ENCODE results near the gene TTC34.
A peak's percentile ranks its signal among the peaks of the same experiment; 100 is the strongest.

Gene TTC34

GRCh38 chr1:2611621-2612437 lies 189.7 kb downstream of the TTC34 start:
- peaks cover 6% of the 10 kb centered on the region; the same call in 1 of the 2 replicates for H3K27me3 ChIP-seq (ENCODE audit: insufficient read depth, low read length)
- H3K9ac ChIP-seq (ENCODE audit: low read depth, low read length): no peak overlapping the region
- no peak overlapping the region for H3K4me3 ChIP-seq (ENCODE audit: low read length)
- H3K4me1 ChIP-seq (ENCODE audit: insufficient read depth, low read length): no peaks in the 10 kb centered on the region; the same call in 1 of the 2 replicates
- no peaks in the 10 kb centered on the region; the same call in none of the 2 replicates for H3K9me3 ChIP-seq (ENCODE audit: insufficient read depth, low read depth, low read length)
- no peak overlapping the region for H3K27ac ChIP-seq (ENCODE audit: low read length)
- no peaks in the 10 kb centered on the region for H3K36me3 ChIP-seq (ENCODE audit: insufficient read depth, low read depth, low read length)

- Histone ChIP-seq H3K27ac (ENCODE audit: low read length) (no peak overlapping the region), H3K36me3 (ENCODE audit: insufficient read depth, low read depth, low read length) (no peaks in the 10 kb centered on the region), H3K4me1 (ENCODE audit: insufficient read depth, low read length) (no peaks in the 10 kb centered on the region; the same call in 1 of the 2 replicates), H3K9ac (ENCODE audit: low read depth, low read length) (no peak overlapping the region), H3K27me3 (ENCODE audit: insufficient read depth, low read length) (peaks cover 6% of the 10 kb centered on the region; the same call in 1 of the 2 replicates), H3K9me3 (ENCODE audit: insufficient read depth, low read depth, low read length) (no peaks in the 10 kb centered on the region; the same call in none of the 2 replicates), H3K4me3 (ENCODE audit: low read length) (peak overlapping the region; percentile 41; the same call in 1 of the 2 replicates)
Observed at GRCh38 chr1:2611031-2611501, 190.4 kb downstream of the TTC34 start.

DNA sequence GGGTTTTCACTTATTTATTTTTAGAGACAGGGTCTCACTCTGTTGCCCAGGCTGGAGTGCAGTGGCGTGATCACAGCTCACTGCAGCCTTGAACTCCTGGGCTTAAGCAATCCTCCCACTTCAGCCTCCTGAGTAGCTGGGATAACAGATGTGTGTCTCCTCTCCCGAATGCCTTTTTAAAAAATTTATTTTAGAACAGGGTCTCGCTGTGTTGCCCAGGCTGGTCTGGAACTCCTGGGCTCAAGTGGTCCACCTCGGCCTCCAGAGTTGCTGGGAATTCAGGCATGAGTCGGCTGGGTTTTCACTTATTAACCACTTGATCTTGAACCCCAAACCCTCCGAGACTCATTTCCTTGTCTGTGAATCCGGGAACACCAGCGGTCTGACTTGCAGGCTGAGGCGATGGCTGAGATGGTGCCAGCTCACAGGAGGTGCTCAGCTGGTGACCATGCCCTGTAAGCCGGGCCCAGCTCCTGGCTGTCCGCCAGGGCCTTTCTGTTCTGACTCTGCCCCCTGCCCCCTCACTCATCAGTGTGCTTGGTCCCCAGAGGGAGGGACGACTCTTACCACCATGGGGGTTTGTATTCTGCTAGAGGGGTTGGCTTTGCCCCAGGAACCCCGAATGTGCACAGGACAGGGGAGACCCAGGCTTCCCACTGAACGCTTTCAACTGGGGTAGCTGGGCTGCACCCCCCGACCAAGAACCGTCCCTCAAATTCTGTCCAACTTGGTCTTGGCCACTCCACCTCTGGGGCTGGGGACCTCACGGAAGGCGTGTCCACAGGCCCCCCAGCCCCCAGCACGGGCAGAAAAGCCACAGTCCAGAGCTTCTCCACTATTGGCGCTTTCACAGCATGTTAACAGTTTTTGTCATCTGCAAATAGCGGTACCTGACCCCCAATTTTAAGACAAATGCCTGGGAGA lies 191.2 kb downstream of the TTC34 start:
- no peaks in the 10 kb centered on the region; the same call in 1 of the 2 replicates for H3K4me1 ChIP-seq (ENCODE audit: insufficient read depth, low read length)
- no peaks in the 10 kb centered on the region; the same call in none of the 2 replicates for H3K9me3 ChIP-seq (ENCODE audit: insufficient read depth, low read depth, low read length)
- H3K4me3 ChIP-seq (ENCODE audit: low read length): peak overlapping the region; percentile 41; the same call in 1 of the 2 replicates
- peaks cover 6% of the 10 kb centered on the region; the same call in 1 of the 2 replicates for H3K27me3 ChIP-seq (ENCODE audit: insufficient read depth, low read length)
- H3K9ac ChIP-seq (ENCODE audit: low read depth, low read length): no peak overlapping the region
- no peaks in the 10 kb centered on the region for H3K36me3 ChIP-seq (ENCODE audit: insufficient read depth, low read depth, low read length)
- H3K27ac ChIP-seq (ENCODE audit: low read length): no peak overlapping the region

DNA sequence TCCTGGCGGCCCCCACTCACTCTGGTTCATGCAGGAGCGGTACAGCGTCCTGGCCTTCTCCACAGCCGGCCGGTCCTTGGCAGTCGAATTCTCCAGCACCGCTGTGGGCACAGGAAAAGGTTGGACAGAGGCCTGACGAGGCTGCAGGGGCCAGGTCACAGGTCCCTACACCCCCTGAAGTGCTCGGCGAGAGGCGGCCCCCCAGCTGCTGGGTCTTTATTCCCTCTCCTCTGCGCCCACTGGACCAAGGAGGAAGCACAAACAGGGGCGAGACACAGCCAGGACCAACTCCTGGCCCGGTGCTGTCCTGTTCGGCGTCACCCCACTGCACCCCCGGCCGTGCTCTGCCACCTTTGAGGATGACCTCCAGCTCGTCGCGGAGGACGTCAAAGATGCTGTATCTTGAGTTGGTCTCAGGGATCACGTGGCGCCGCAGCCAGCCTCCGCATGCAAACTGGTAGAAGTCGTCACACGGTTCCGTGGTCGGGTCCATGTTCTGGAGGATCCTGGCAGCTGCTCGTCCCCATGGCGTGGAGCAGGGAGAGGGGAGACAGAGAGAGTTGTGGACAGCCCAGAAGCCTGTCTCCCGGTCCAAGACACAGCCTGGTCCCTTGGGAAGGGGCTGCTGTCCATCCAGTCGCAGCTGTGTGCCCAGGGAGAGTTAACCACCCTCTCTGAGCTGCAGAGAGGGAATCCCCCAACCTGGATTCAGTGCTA lies 192.0 kb downstream of the TTC34 start:
- H3K9me3 ChIP-seq (ENCODE audit: insufficient read depth, low read depth, low read length): no peaks in the 10 kb centered on the region; the same call in none of the 2 replicates
- H3K36me3 ChIP-seq (ENCODE audit: insufficient read depth, low read depth, low read length): no peaks in the 10 kb centered on the region
- H3K27ac ChIP-seq (ENCODE audit: low read length): no peak overlapping the region
- H3K9ac ChIP-seq (ENCODE audit: low read depth, low read length): no peak overlapping the region
- no peak overlapping the region for H3K4me3 ChIP-seq (ENCODE audit: low read length)
- H3K4me1 ChIP-seq (ENCODE audit: insufficient read depth, low read length): no peaks in the 10 kb centered on the region; the same call in 1 of the 2 replicates
- peaks cover 6% of the 10 kb centered on the region; the same call in 1 of the 2 replicates for H3K27me3 ChIP-seq (ENCODE audit: insufficient read depth, low read length)

DNA sequence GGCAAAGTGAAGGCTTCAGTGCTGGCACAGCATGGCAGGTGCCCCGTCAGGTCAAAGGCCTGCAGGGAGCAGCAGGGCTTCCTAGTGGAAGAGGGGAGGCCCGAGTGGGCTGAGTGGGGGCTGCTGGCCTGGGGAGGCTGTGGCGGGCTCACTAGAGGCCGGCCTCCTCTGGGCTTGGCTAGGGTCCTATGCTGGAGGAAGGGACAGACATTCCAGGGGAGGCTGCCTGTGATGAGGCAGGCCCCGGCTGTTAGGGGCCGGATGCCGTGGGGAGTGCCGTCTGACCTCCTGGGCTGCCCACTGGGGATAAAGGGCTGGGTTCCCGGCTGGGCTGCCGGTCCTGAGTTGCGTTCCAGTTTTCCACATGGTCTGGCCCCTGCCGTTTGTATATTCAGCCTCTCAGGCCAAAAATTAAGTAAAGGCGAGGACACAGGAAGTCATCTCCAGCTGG lies 193.8 kb downstream of the TTC34 start:
- no peaks in the 10 kb centered on the region for H3K9me3 ChIP-seq (ENCODE audit: insufficient read depth, low read depth, low read length)
- no peaks in the 10 kb centered on the region for H3K36me3 ChIP-seq (ENCODE audit: insufficient read depth, low read depth, low read length)
- no peak overlapping the region for H3K4me3 ChIP-seq (ENCODE audit: low read length)
- peaks cover 6% of the 10 kb centered on the region; the same call in 1 of the 2 replicates for H3K27me3 ChIP-seq (ENCODE audit: insufficient read depth, low read length)
- no peak overlapping the region for H3K27ac ChIP-seq (ENCODE audit: low read length)
- H3K4me1 ChIP-seq (ENCODE audit: insufficient read depth, low read length): no peaks in the 10 kb centered on the region; the same call in 1 of the 2 replicates
- H3K9ac ChIP-seq (ENCODE audit: low read depth, low read length): no peak overlapping the region

GRCh38 chr1:2606881-2607621 lies 194.4 kb downstream of the TTC34 start:
- Histone ChIP-seq H3K9ac (ENCODE audit: low read depth, low read length) (no peak overlapping the region), H3K4me3 (ENCODE audit: low read length) (no peak overlapping the region), H3K9me3 (ENCODE audit: insufficient read depth, low read depth, low read length) (no peaks in the 10 kb centered on the region), H3K36me3 (ENCODE audit: insufficient read depth, low read depth, low read length) (no peaks in the 10 kb centered on the region), H3K4me1 (ENCODE audit: insufficient read depth, low read length) (no peaks in the 10 kb centered on the region; the same call in 1 of the 2 replicates), H3K27me3 (ENCODE audit: insufficient read depth, low read length) (peaks cover 6% of the 10 kb centered on the region; the same call in 1 of the 2 replicates), H3K27ac (ENCODE audit: low read length) (no peak overlapping the region)

DNA sequence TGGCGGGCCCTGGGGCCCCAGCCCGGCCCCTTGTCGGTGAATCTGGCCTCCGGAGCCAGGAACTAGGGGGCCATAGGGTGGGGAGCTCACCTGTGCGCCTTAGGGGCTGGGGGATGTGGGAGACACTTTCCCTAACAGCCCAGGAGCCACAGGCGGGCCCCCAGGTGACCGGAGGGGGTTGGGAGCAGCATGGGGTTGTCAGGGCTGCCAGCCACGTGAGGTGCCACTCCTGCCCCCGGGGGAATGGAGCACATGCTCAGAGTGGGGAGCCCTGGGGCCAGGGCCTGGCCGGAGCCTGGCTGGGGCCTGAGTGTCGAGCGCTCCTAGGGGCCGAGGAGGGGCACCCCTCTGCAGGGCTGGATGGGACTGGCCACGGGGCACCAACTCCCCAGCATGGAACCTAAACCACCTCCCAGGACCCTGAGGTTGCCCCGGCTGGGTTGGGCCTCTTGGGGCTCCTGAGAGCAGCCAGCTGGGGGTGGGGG lies 195.1 kb downstream of the TTC34 start:
- no peaks in the 10 kb centered on the region for H3K36me3 ChIP-seq (ENCODE audit: insufficient read depth, low read depth, low read length)
- H3K9ac ChIP-seq (ENCODE audit: low read depth, low read length): no peak overlapping the region
- no peak overlapping the region for H3K27ac ChIP-seq (ENCODE audit: low read length)
- no peaks in the 10 kb centered on the region; the same call in 1 of the 2 replicates for H3K4me1 ChIP-seq (ENCODE audit: insufficient read depth, low read length)
- H3K27me3 ChIP-seq (ENCODE audit: insufficient read depth, low read length): peaks cover 6% of the 10 kb centered on the region; the same call in 1 of the 2 replicates
- no peaks in the 10 kb centered on the region for H3K9me3 ChIP-seq (ENCODE audit: insufficient read depth, low read depth, low read length)
- no peak overlapping the region for H3K4me3 ChIP-seq (ENCODE audit: low read length)

- no peaks in the 10 kb centered on the region; the same call in 1 of the 2 replicates for H3K4me1 ChIP-seq (ENCODE audit: insufficient read depth, low read length)
- no peak overlapping the region for H3K9ac ChIP-seq (ENCODE audit: low read depth, low read length)
- no peaks in the 10 kb centered on the region for H3K9me3 ChIP-seq (ENCODE audit: insufficient read depth, low read depth, low read length)
- H3K27me3 ChIP-seq (ENCODE audit: insufficient read depth, low read length): peaks cover 6% of the 10 kb centered on the region; the same call in 1 of the 2 replicates
- H3K4me3 ChIP-seq (ENCODE audit: low read length): no peak overlapping the region
- H3K27ac ChIP-seq (ENCODE audit: low read length): no peak overlapping the region
- no peaks in the 10 kb centered on the region for H3K36me3 ChIP-seq (ENCODE audit: insufficient read depth, low read depth, low read length)
Observed at GRCh38 chr1:2605509-2606395, 195.7 kb downstream of the TTC34 start.

DNA sequence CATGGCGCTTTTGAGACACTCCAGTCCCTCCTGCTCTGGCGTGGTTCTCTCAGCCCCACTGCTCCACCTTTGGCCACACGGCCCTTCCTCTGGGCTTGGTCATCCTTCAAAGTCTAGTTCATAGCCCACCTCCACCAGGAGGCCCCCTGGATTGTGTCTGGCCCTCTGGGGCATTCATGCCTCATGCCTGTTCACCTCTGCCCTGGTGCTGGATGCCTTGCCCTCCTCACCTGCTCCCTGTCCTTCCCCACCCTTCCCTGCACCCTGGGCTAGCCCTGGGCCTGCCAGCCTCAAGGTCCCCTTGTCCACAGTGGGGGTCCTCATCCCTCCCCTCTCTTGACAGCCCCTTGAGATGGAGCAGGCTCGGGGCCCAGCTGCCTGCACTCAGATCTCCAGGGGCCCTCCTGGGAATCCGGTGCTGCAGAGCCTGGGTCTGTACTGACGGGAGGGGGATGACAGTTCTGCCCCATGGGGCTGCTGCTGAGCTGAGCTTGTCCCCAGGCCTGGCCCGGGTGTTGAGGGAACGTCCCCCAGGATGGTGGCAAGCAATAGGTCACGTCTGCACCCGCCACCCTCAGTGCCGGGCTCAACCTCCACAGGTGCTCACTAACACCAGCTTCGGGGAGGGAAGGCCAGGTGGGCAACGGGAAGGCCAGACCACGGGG lies 196.5 kb downstream of the TTC34 start:
- H3K4me1 ChIP-seq (ENCODE audit: insufficient read depth, low read length): no peaks in the 10 kb centered on the region
- no peak overlapping the region for H3K9ac ChIP-seq (ENCODE audit: low read depth, low read length)
- H3K27me3 ChIP-seq (ENCODE audit: insufficient read depth, low read length): no peaks in the 10 kb centered on the region

More for the DNA sequence above, 196.5 kb downstream of the TTC34 start:
- H3K9me3 ChIP-seq (ENCODE audit: insufficient read depth, low read depth, low read length): no peaks in the 10 kb centered on the region
- H3K27ac ChIP-seq (ENCODE audit: low read length): no peak overlapping the region
- no peak overlapping the region for H3K4me3 ChIP-seq (ENCODE audit: low read length)
- H3K36me3 ChIP-seq (ENCODE audit: insufficient read depth, low read depth, low read length): no peaks in the 10 kb centered on the region

Measured in iPS-20b (cell line).